Stimulated activated CD4-positive, alpha-beta T cell treated with anti-CD3 and anti-CD28 coated beads, Interleukin-1b, Interleukin-23, amount 100 ng/mL, for 4 hours (primary cell): ENCODE results near the gene GJB3.
"Not testable (repeated sequence)": the region's sequence is repeated elsewhere in the genome, so short reads cannot be mapped to it uniquely, and the experiment has no call there.

Experiments used
- DNase-seq, 2 donors: peaks; one replicate each; pipeline ENCODE4 v3.0.0-alpha.2; 2020; ENCODE audit warnings: low read depth in 2 of 2

The GJB3 gene

GRCh38 chr1:34786521-34787325 is 5.7 kb downstream of the GJB3 start:
- DNase-seq: peak; percentile 50 to 56

GRCh38 chr1:34787461-34788420 is 6.7 kb downstream of the GJB3 start:
- DNase-seq: no peak

GRCh38 chr1:34790985-34791384 is 10.0 kb downstream of the GJB3 start:
- DNase-seq: no peak

GRCh38 chr1:34792424-34792823 is 11.4 kb downstream of the GJB3 start:
- DNase-seq: no peak

GRCh38 chr1:34792868-34793727 is 12.1 kb downstream of the GJB3 start, which contains the start of gene GJA4:
Gene GJA4, plus strand, starts transcription at chr1:34792999. Its CDS starts 1,215 bp downstream, at chr1:34794214.
- DNase-seq: no peak

GRCh38 chr1:34794001-34794789 is 13.2 kb downstream of the GJB3 start:
- DNase-seq: no peak

- no peak for DNase-seq
Observed at GRCh38 chr1:34794790-34795180, 13.8 kb downstream of the GJB3 start.

GRCh38 chr1:34795916-34796315 is 14.9 kb downstream of the GJB3 start:
- DNase-seq: no peak

- no peak for DNase-seq
Observed at GRCh38 chr1:34796990-34797389, 16.0 kb downstream of the GJB3 start.

GRCh38 chr1:34800214-34800613 is 19.2 kb downstream of the GJB3 start:
- no peak for DNase-seq

GRCh38 chr1:34803770-34804169 is 22.8 kb downstream of the GJB3 start:
- no peak for DNase-seq

- no peak for DNase-seq
Observed at GRCh38 chr1:34806396-34806795, 25.4 kb downstream of the GJB3 start.

- DNase-seq: no peak
Observed at GRCh38 chr1:34808051-34808810, 27.2 kb downstream of the GJB3 start.

GRCh38 chr1:34810781-34811180 is 29.8 kb downstream of the GJB3 start:
- DNase-seq: not testable (repeated sequence)

- DNase-seq: no peak
Observed at GRCh38 chr1:34816332-34816731, 35.3 kb downstream of the GJB3 start.

- DNase-seq: no peak
Observed at GRCh38 chr1:34816778-34817177, 35.8 kb downstream of the GJB3 start.

- DNase-seq: not testable (repeated sequence)
Observed at GRCh38 chr1:34818862-34819261, 37.8 kb downstream of the GJB3 start.

GRCh38 chr1:34822202-34822601 is 41.2 kb downstream of the GJB3 start:
- no peak for DNase-seq

- no peak for DNase-seq
Observed at GRCh38 chr1:34824817-34825454, 43.9 kb downstream of the GJB3 start.
